GM19438 (cell line): ENCODE data around the gene NT5DC1.

ENCODE experiments used
- ATAC-seq: cut with Tn5 transposase; IDR thresholded peaks from one replicate; pipeline ENCODE4 v1.9.1; 2021; ENCODE audit warnings: low read depth; ENCODE audit not compliant: unreplicated experiment

The NT5DC1 gene

GRCh38 chr6:116133453-116133852 is 32.8 kb downstream of the NT5DC1 start:
- ATAC-seq = no peak

- no peak for ATAC-seq
Measured at GRCh38 chr6:116136373-116136772, 35.7 kb downstream of the NT5DC1 start.

- ATAC-seq = no peak
Measured at GRCh38 chr6:116136933-116137340, 36.3 kb downstream of the NT5DC1 start.

- ATAC-seq = no peak
Measured at GRCh38 chr6:116139917-116140316, 39.3 kb downstream of the NT5DC1 start.

- no peak for ATAC-seq
Measured at GRCh38 chr6:116144605-116145004, 44.0 kb downstream of the NT5DC1 start.

GRCh38 chr6:116145803-116146675 is 45.4 kb downstream of the NT5DC1 start:
- no peak for ATAC-seq

GRCh38 chr6:116152620-116153019 is 52.0 kb downstream of the NT5DC1 start:
- no peak for ATAC-seq

GRCh38 chr6:116154887-116155286 is 54.2 kb downstream of the NT5DC1 start:
- ATAC-seq = no peak

GRCh38 chr6:116156405-116157326 is 56.0 kb downstream of the NT5DC1 start:
- ATAC-seq = no peak

- no peak for ATAC-seq
Measured at GRCh38 chr6:116157391-116157790, 56.7 kb downstream of the NT5DC1 start.

- ATAC-seq = no peak
Measured at GRCh38 chr6:116158641-116159040, 58.0 kb downstream of the NT5DC1 start.

GRCh38 chr6:116159782-116160524 is 59.3 kb downstream of the NT5DC1 start:
- no peak for ATAC-seq

- ATAC-seq = no peak
Measured at GRCh38 chr6:116165596-116165995, 64.9 kb downstream of the NT5DC1 start.

GRCh38 chr6:116166369-116166768 is 65.7 kb downstream of the NT5DC1 start:
- ATAC-seq = no peak

- ATAC-seq = no peak
Measured at GRCh38 chr6:116168148-116168547, 67.5 kb downstream of the NT5DC1 start.

GRCh38 chr6:116169880-116170279 is 69.2 kb downstream of the NT5DC1 start:
- ATAC-seq = no peak

GRCh38 chr6:116170358-116171057 is 69.9 kb downstream of the NT5DC1 start:
- no peak for ATAC-seq

GRCh38 chr6:116173928-116174327 is 73.3 kb downstream of the NT5DC1 start:
- ATAC-seq = no peak

GRCh38 chr6:116175344-116175743 is 74.7 kb downstream of the NT5DC1 start:
- ATAC-seq = no peak

GRCh38 chr6:116176596-116176995 is 75.9 kb downstream of the NT5DC1 start:
- no peak for ATAC-seq
